Activated CD4-positive, alpha-beta memory T cell treated with anti-CD3 and anti-CD28 coated beads, Interleukin-2, amount 10 ng/mL, durations not matched to agents 7 days and 5 days (primary cell): Measurements from ENCODE around the gene C11orf68. TPM values are rescaled to one million over a fixed set of nuclear protein-coding genes. Genes with fewer than 3 reads are reported as not detected.
"Not testable (repeated sequence)": the region's sequence is repeated elsewhere in the genome, so short reads cannot be mapped to it uniquely, and the experiment has no call there.

Experiments
- CTCF ChIA-PET: fragments of 350-600 bp; sonication (Branson Sonifier 250); formaldehyde crosslinking; loops from one replicate; lab custom pipeline; 2021; ENCODE audit warnings: antibody characterized with exemption, inconsistent platforms; lab: Charles Lee
- POLR2A ChIA-PET: fragments of 350-600 bp; sonication (Branson Sonifier 250); formaldehyde crosslinking; loops from one replicate; lab custom pipeline; 2021; ENCODE audit warnings: antibody characterized with exemption; lab: Charles Lee
- DNase-seq: peaks from one replicate; pipeline ENCODE4 v3.0.0-alpha.2; 2020
- H3K27ac Mint-ChIP-seq: one replicate; pipeline ENCODE4 v1.8.0; 2021; ENCODE audit warnings: mild to moderate bottlenecking, mixed read lengths
- H3K27me3 Mint-ChIP-seq: one replicate; pipeline ENCODE4 v1.8.0; 2021; ENCODE audit warnings: mixed read lengths
- H3K36me3 Mint-ChIP-seq: one replicate; pipeline ENCODE4 v1.8.0; 2021; ENCODE audit warnings: low read depth, mixed read lengths
- H3K4me1 Mint-ChIP-seq: one replicate; pipeline ENCODE4 v1.8.0; 2021; ENCODE audit warnings: mixed read lengths
- H3K4me3 Mint-ChIP-seq: one replicate; pipeline ENCODE4 v1.8.0; 2021; ENCODE audit warnings: mild to moderate bottlenecking, mixed read lengths
- H3K9me3 Mint-ChIP-seq: one replicate; pipeline ENCODE4 v1.8.0; 2021; ENCODE audit warnings: mixed read lengths
- total RNA-seq, 2 experiments: library from RNA; stranded (reverse); gene quantifications; one replicate each; pipeline ENCODE4 v1.2.3, GENCODE V29; 2021

The C11orf68 gene
- total RNA-seq, 2 experiments from 2014 or later: 34.1 to 34.2 TPM

GRCh38 chr11:65894034-65894591 lies 24.7 kb downstream of the C11orf68 start:
- H3K27ac Mint-ChIP-seq: peak overlapping the region; percentile 89
- H3K4me3 Mint-ChIP-seq: peak overlapping the region; percentile 97
- ChIA-PET POLR2A (interaction anchor here (0.8 to 11.5 kb wide), 13 partner anchors 8 to 473 kb away, joined by 3 to 284 read pairs (median 6); partner anchors contain the start of genes BANF1, C11orf68, CFL1 and EIF1AD), CTCF (interaction anchor here (0.8 to 1.9 kb wide), 11 partner anchors 9 to 279 kb away, joined by 3 to 13 read pairs (median 3); partner anchors contain the start of genes MUS81 and PCNX3)
- peaks cover 16% of the 10 kb centered on the region for H3K36me3 Mint-ChIP-seq
- H3K4me1 Mint-ChIP-seq: peaks cover 69% of the 10 kb centered on the region
- peak; percentile 67 for DNase-seq
- H3K27me3 Mint-ChIP-seq: no peaks in the 10 kb centered on the region
- H3K9me3 Mint-ChIP-seq: no peaks in the 10 kb centered on the region

- no peak for DNase-seq
- CTCF ChIA-PET: interaction anchor here (0.6 to 10.0 kb wide), 8 partner anchors 8 to 315 kb away, joined by 3 to 251 read pairs (median 3); partner anchors contain the start of genes CFL1 and MUS81
- peaks cover 72% of the 10 kb centered on the region for H3K4me1 Mint-ChIP-seq
- no peaks in the 10 kb centered on the region for H3K9me3 Mint-ChIP-seq
- H3K4me3 Mint-ChIP-seq: peak overlapping the region; percentile 97
- peaks cover 22% of the 10 kb centered on the region for H3K36me3 Mint-ChIP-seq
- POLR2A ChIA-PET: interaction anchor here (1.0 to 11.5 kb wide), 14 partner anchors 7 to 758 kb away, joined by 3 to 284 read pairs (median 6); partner anchors contain the start of genes BANF1, C11orf68, CFL1 and EIF1AD
- H3K27me3 Mint-ChIP-seq: no peaks in the 10 kb centered on the region
- peak overlapping the region; percentile 89 for H3K27ac Mint-ChIP-seq
These were observed 26.1 kb downstream of the C11orf68 start for GRCh38 chr11:65892661-65893317.

GRCh38 chr11:65892137-65892540 lies 26.7 kb downstream of the C11orf68 start:
- DNase-seq, H3K27me3 Mint-ChIP-seq, H3K9me3 Mint-ChIP-seq: not testable (repeated sequence)
- peak overlapping the region; percentile 97 for H3K4me3 Mint-ChIP-seq
- POLR2A ChIA-PET: interaction anchor here (0.6 to 11.5 kb wide), 12 partner anchors 8 to 757 kb away, joined by 3 to 284 read pairs (median 36); partner anchors contain the start of genes BANF1, C11orf68, CFL1 and CTSW
- peaks cover 23% of the 10 kb centered on the region for H3K36me3 Mint-ChIP-seq
- H3K27ac Mint-ChIP-seq: peak overlapping the region; percentile 89
- peaks cover 72% of the 10 kb centered on the region for H3K4me1 Mint-ChIP-seq
- CTCF ChIA-PET: interaction anchor here (0.6 to 10.0 kb wide), 5 partner anchors 9 to 181 kb away, joined by 3 to 251 read pairs (median 3); partner anchors contain the start of genes CFL1 and MUS81

DNA sequence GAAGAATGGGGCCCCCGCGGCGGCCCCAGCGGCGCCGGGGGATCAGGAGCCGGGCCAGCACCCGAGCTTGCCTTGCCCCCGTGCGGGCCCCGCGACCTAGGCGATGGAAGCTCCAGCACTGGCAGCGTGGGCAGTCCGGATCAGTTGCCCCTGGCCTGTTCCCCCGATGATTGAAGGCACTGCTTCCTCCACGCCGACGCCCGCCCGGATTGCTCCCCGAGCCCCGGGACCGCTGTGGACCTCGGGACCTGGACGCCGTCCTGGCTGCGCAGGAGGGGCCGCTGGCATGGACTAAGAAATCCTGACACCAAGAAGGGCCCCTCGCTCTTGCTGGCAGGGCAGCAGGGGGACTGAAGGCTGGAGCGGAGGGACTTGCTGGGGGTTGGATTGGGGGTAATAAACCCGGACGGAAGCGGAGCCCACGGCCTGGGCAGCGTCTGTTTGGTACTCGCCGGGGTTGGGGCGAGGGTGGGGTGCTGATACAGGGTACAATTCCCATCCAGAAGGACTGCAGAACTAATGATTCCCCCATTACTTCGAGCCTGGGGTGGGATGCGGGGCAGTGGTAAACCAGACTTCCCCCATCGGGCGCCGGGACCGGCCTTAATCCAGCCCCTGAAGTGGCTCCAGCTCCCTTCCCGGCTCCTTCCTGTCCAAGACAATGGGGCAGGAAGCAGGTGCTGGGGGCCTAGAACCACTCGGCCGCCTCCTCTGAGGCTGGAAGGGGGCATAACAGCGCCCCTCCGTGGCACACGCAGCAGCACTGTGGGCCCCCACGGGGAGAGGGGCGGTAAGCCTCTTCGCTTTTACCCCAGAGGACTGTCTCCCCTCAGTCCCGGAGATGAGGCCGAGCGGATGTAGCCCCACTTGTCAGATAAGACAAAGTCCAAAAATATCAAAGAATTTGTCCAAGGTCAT lies 27.4 kb downstream of the C11orf68 start:
- Mint-ChIP-seq H3K9me3 (no peaks in the 10 kb centered on the region), H3K27me3 (no peaks in the 10 kb centered on the region), H3K27ac (peak overlapping the region; percentile 89), H3K4me1 (peaks cover 72% of the 10 kb centered on the region), H3K36me3 (peaks cover 26% of the 10 kb centered on the region), H3K4me3 (peak overlapping the region; percentile 97)
- peak; percentile 46 for DNase-seq
- POLR2A ChIA-PET: interaction anchor here (0.6 to 11.5 kb wide), 32 partner anchors 8 to 468 kb away, joined by 3 to 284 read pairs (median 7); partner anchors contain the start of genes BANF1, C11orf68, CFL1 and CTSW
- CTCF ChIA-PET: interaction anchor here (0.6 to 10.0 kb wide), 33 partner anchors 6 to 319 kb away, joined by 3 to 251 read pairs (median 7); partner anchors contain the start of genes BANF1, C11orf68, CFL1 and CTSW

GRCh38 chr11:65890324-65891218 lies 28.3 kb downstream of the C11orf68 start, which contains the start of gene CCDC85B:
Gene CCDC85B (plus strand): TSS chr11:65890673. CDS start chr11:65890784, 111 bp downstream.
- Mint-ChIP-seq H3K36me3 (peaks cover 24% of the 10 kb centered on the region), H3K27me3 (no peaks in the 10 kb centered on the region), H3K27ac (peak within 1 kb of the TSS; percentile 90), H3K9me3 (no peaks in the 10 kb centered on the region), H3K4me1 (peaks cover 69% of the 10 kb centered on the region), H3K4me3 (peak within 1 kb of the TSS; percentile 97)
- ChIA-PET POLR2A (interaction anchor here (0.6 to 11.5 kb wide), 42 partner anchors 9 to 392 kb away, joined by 3 to 284 read pairs (median 7); partner anchors contain the start of genes AP5B1, BANF1, C11orf68 and CFL1), CTCF (interaction anchor here (0.7 to 10.0 kb wide), 37 partner anchors 7 to 390 kb away, joined by 3 to 251 read pairs (median 7); partner anchors contain the start of genes AP5B1, BANF1, C11orf68 and CFL1)
- DNase-seq: peak; percentile 99

DNA sequence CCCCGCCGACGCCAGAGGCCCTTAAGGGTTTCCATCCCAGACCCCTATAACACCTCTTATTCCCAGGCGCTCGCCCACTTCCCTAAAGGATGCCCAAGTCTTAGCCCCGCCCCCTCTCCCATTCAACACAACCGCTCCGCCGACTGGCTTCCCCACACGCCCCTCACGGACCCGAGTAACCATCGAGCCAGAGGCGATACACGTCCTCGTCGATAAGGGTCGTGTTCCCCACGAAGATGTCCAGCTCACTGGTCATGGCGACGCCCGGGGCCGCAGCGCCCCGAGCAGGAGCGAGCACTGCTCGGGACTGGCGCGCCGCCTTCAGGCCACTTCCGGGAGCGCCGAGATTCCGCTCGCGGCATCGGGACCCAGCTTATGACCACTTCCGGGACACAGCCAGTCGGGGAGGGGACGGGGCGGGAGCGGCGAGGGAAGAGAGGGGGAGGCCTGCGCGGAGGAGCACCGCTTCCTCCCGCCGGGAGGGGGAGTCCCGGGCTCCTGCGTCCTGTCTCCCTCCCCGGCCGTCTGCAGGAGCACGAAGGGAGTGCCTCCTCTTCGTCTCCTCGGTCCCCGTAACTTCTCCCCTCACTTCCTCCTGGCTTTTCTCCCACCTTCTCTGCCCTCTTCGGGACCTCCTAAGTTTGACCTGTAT lies 30.6 kb downstream of the C11orf68 start, which contains the start of gene FIBP:
Gene FIBP (minus strand): TSS at position 309 of the 652 bp plus-strand sequence. CDS start 53 bp downstream, at position 256.
- Mint-ChIP-seq H3K27ac (peak within 1 kb of the TSS; percentile 90), H3K4me3 (peak within 1 kb of the TSS; percentile 97), H3K4me1 (peaks cover 74% of the 10 kb centered on the region), H3K9me3 (no peaks in the 10 kb centered on the region), H3K36me3 (peaks cover 40% of the 10 kb centered on the region), H3K27me3 (no peaks in the 10 kb centered on the region)
- POLR2A ChIA-PET: interaction anchor here (0.6 to 11.5 kb wide), 19 partner anchors 9 to 389 kb away, joined by 3 to 284 read pairs (median 16); partner anchors contain the start of genes BANF1, C11orf68, CFL1 and CTSW
- peak; percentile 98 for DNase-seq
- CTCF ChIA-PET: interaction anchor here (0.6 to 10.0 kb wide), 34 partner anchors 9 to 622 kb away, joined by 3 to 251 read pairs (median 7); partner anchors contain the start of genes AP5B1, BANF1, C11orf68 and CFL1

- POLR2A ChIA-PET: interaction anchor here (0.6 to 11.5 kb wide), 14 partner anchors 8 to 167 kb away, joined by 3 to 284 read pairs (median 30); partner anchors contain the start of genes BANF1, C11orf68, CFL1 and CTSW
- Mint-ChIP-seq H3K9me3 (no peaks in the 10 kb centered on the region), H3K27ac (peak overlapping the region; percentile 90), H3K36me3 (peaks cover 41% of the 10 kb centered on the region), H3K27me3 (no peaks in the 10 kb centered on the region), H3K4me1 (peaks cover 68% of the 10 kb centered on the region), H3K4me3 (peak overlapping the region; percentile 97)
- CTCF ChIA-PET: interaction anchor here (0.6 to 10.0 kb wide), 31 partner anchors 9 to 621 kb away, joined by 3 to 251 read pairs (median 8); partner anchors contain the start of genes AP5B1, C11orf68, CFL1 and CTSW
- no peak for DNase-seq
These were observed 31.1 kb downstream of the C11orf68 start for GRCh38 chr11:65887723-65888162.

- H3K4me1 Mint-ChIP-seq: peaks cover 67% of the 10 kb centered on the region
- POLR2A ChIA-PET: interaction anchor here (1.0 to 11.5 kb wide), 8 partner anchors 13 to 115 kb away, joined by 3 to 284 read pairs (median 40); partner anchors contain the start of genes BANF1, CFL1, EIF1AD and FOSL1
- peaks cover 46% of the 10 kb centered on the region for H3K36me3 Mint-ChIP-seq
- H3K27me3 Mint-ChIP-seq: no peaks in the 10 kb centered on the region
- DNase-seq: no peak
- CTCF ChIA-PET: interaction anchor here (0.6 to 10.0 kb wide), 21 partner anchors 8 to 175 kb away, joined by 3 to 251 read pairs (median 13); partner anchors contain the start of genes AP5B1, CFL1, CTSW and FOSL1
- peak overlapping the region; percentile 97 for H3K4me3 Mint-ChIP-seq
- no peaks in the 10 kb centered on the region for H3K9me3 Mint-ChIP-seq
- peak overlapping the region; percentile 90 for H3K27ac Mint-ChIP-seq
These were observed 31.8 kb downstream of the C11orf68 start for GRCh38 chr11:65886826-65887722.

- Mint-ChIP-seq H3K27me3 (no peaks in the 10 kb centered on the region), H3K4me1 (peaks cover 76% of the 10 kb centered on the region), H3K36me3 (peaks cover 47% of the 10 kb centered on the region), H3K9me3 (no peaks in the 10 kb centered on the region), H3K27ac (no peak overlapping the region), H3K4me3 (peak overlapping the region; percentile 97)
- DNase-seq: no peak
- CTCF ChIA-PET: interaction anchor here (0.6 to 10.0 kb wide), 24 partner anchors 8 to 223 kb away, joined by 3 to 251 read pairs (median 8); partner anchors contain the start of genes AP5B1, CFL1, CST6 and KAT5
- POLR2A ChIA-PET: interaction anchor here (0.8 to 11.5 kb wide), 5 partner anchors 12 to 175 kb away, joined by 3 to 284 read pairs (median 55); partner anchors contain the start of genes CFL1, FOSL1 and MUS81
These were observed 32.9 kb downstream of the C11orf68 start for GRCh38 chr11:65885808-65886536.
